Endometrium (tissue), 2 donors: ENCODE data around the gene TIE1.
"Not testable (repeated sequence)": the region's sequence is repeated elsewhere in the genome, so short reads cannot be mapped to it uniquely, and the experiment has no call there.

ENCODE experiments used
- FAIRE-seq: peaks from 2 replicates; lab custom pipeline; 2012; peaks lifted over from hg19 to GRCh38; lab: Jason Lieb, UNC
- donor health status: control.
- donor health status: control.

Gene TIE1

DNA sequence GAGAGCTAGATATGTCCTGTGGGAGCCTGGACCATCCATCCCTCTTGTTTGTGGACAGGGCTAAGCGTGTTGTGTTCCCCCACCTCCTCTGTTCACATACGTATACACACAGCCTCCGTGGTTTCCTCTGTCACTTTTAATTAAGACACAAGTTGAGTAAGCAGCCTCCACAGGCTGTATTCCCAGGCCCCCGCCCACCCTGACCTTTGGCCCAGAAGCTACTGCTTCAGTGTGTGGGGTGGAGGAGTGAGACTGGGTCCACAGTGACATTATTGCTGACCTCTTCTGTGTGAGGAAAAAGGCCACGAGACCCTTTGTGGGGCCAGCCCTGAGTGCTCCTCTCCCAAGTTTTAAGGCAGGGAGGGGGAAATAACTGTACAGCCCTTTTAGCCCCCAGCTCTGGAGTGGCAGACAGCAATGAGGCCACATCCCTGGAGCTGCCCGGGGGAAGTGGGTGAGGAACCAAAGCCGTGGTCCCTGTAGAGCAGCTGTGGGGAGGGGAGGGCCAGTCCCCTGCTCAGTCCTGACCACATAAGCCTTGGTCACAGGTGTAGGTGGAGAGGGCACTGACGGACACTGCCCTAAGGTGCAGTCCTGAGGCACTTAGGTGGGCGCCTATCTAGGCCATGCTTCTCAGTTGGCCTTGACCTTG, 62.6 kb downstream of the TIE1 start:
- FAIRE-seq, result no peak

DNA sequence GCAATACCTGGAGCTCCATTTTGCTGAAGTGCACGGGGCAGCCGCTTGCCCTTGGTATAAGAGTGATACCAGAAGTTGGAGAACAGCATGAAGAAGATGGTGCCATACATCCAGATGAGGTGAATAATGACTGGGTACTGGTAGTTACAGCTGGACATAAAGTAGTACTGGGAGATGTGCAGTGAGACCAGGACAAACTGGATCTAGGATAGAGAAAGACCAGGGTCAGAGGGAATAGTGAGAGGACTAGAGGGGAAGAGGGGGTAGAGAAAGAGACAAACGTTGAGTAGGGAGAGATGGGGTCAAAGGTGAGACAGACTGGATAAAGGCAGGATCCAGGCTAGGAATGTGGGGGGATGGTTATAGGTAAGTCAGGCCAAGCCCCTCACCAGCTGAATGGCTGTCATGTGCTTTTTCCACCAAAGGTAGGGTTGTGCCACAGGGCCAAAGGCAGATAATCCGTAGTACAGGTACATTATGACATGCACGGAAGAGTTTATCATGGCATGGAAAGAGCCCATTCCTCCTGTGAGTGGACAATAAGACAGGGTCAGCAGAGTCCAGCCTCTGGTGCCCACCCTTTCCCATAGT, 63.2 kb downstream of the TIE1 start:
- FAIRE-seq, result no peak

DNA sequence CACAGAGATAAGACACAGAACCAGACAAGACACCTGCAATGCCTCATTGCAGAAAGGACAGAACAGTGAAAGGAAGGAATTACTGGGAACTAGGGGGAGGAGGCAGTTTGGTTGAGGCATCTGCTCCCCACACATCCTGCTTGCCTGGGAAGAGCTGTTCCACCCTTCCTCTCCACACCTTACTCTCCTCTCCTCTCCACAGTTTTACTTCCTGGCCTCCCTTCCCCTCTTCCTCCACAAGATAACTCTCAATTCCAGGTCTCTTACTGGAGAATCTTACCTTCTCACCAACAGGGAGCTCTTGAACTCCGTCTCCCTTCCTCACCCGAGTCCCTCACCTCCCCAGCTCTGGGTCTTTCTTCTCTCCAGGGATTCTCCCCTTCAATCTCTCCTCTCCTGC, 64.9 kb downstream of the TIE1 start:
- FAIRE-seq, result no peak

DNA sequence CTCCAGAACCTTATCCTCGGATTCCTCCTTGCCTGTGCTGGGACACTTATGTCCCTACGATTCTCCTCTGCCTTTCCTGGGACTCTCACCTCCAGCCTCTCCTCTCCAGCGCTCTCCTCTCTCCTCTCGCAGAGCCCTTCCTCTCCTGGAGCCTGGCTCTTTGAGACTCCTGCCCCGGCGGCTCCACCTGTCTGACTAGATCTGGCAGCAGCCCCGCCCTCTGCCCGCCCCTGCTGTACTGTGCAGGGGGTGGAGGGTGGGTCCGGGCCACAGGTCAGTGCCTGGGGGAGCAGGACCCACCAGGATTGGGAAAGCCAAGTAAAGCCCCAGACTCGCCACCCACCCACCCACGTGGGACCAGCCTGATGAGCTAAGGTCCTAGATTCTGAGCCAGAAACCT, 65.4 kb downstream of the TIE1 start:
- FAIRE-seq, result no peak

DNA sequence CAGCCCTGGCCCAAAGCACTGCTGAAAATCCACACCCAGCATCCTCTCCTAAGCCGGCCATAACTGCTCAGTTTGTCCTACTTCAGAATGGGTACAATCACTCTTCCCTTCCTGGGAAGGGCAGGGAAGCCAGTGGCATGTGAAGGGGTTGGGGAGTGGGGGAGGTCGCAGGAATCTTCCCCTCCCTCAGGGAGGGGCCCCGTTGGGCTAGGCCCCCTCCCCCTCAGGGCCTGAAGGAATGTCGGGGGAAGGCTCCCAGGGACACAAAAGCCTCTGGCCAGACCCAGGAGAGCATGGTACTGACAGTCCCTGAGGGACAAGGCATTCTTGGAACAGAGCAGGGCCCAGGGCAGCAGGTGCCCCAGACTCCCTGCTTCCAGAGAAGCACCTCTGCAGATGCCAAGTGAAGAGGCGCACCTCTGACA, 65.8 kb downstream of the TIE1 start:
- FAIRE-seq, result no peak

DNA sequence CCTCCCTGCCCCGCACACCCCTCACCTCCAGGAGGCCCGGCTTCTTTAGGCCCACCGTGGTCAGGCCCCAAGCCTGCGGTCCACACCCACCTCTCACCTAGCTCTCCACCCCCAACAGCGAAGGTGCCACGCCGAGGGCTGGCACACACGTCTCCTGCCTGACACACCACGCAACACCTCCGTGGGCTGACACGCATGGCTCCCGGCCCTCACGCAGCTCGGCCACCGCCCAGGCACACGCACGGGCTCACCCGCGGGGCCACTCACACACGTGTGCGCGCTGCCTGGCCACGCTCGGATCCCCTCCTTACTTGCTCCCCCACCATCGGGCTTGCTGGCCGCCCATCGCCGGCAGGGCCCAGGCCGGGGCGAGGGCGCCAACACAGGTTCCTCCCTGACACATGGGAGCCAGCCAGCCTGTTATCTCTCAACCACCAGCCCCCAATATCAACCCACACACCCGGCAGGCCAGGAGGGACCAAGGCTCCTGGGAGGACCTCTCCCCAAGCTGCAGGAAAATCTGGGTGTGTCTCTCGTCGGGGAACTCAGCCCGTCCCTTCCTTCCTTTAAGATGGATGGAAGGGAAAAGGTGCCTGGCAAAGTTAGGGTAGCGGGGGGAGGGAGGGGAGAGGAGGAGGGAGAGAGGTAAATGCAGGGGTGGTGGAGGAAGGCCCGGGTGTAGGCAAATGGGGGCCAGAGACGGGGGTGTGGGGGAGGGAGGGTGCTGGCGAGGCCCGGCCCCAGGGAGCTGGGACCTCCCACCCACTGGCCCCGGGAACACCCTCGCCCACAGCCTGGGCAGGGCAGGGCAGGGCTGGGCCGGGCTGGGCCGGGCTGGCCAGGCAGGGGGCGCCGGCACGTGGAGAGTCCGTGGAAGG, 66.5 kb downstream of the TIE1 start:
- FAIRE-seq, result no peak

DNA sequence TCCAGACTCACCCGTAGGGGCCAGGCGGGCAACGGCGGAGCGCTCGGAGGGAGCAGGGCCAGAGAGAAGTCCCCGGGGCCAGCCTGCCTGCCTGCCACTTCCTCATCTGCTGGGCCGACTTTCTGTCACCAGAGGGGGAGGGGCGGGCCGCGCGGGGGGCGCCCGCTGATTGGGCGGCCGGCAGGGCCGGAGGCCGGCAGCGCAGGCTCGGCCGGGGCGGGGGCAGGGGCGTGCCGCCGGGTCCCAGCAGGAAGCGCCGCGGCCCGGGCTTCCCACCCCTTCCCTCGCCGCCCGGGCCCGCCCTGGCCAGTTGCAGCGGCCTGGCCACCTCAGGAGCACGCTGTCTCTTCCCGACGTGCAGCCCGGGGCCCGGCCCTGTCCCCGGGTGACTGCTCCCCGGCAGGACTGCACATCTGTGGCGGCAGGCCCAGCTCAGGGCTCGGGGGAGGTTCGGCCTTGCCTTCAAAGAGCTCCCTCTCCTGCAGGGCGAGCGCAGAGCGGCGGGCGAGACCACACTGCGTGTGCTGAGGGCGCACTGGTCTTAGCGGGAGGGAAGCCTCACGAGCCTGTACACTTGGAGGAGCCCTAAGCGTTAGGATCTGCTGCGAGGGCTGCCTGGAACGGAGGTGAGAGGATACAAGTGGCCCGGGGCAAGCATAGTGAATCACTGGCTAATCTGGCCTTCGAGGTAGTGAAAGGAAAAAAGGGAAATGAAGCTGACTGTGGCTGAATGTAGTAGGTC, 67.3 kb downstream of the TIE1 start, which contains the start of gene ELOVL1:
ELOVL1 (minus strand) TSS at position 108 of the 742 bp plus-strand sequence. CDS start 2,402 bp downstream, outside the sequence.
- no peak for FAIRE-seq

DNA sequence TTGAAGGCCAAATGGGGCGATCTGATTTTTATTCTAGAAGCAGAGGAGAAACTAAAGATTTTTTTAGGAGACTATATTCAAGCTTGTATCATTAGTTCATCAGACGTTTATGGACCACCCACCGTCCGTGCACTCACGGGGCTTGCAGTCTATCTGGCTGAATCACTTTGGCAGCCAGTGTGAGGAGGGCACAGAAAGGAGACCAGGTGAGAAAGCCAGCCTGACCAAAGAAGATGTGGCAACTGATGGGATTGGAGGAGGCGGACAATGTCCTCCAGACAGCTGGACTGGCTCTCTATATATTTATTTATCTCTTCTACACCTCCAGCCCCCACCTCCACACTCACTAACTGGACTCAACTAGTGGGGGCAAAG, 67.9 kb downstream of the TIE1 start:
- no peak for FAIRE-seq

DNA sequence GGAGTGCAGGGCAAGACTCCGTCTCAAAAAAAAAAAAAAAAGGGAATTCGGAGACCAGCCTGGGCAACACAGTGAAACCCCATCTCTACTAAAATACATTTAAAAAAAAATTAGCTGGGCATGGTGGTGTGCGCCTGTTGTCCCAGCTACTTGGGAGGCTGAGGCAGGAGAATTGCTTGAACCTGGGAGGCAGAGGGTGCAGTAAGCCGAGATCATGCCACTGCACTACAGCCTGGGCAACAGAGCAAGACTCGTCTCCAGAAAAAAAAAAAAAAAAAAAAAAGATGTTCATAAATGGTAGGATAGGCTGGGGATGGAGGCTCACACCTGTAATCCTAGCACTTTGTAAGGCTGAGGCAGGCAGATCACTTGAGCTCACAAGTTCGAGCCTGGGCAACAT, 69.0 kb downstream of the TIE1 start:
- FAIRE-seq, result not testable (repeated sequence)

DNA sequence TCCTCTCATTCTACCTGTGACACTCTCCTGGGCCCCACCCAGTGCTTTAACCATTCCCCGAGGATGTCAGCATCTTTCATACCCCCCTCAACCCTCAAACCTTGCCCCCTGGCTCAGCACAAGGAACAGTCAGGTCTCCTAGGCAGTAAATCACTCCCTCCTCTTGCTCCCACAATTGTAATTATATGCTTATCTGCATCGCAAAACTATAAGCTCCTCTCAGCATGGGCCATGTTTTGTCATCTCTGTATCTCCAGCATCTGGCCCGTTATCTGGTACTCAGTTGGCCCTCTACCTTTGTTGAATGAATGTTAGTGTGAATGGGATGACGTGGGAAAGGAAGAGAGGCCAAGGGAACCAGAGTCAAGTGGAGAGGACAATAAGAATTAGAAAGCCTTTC, 69.8 kb downstream of the TIE1 start:
- FAIRE-seq, result no peak

DNA sequence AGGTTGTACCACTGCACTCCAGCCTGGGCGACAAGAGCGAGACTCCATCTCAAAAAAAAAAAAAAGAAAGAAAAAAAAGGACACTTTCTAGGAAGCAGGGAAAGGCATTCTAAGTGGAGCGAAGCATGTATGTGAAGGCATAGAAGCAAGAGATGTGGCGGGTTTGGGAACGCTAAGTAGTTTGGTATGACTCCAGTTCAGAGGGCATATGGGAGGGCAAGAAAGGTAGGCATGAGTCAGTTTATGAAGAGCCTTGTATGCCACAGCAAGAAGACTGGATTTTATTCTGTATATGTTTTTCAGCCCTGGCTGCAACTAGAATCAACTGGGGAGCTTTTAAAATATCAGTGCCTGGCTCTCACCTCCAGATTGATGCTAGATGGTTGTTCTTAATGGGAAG, 71.4 kb downstream of the TIE1 start:
- no peak for FAIRE-seq
